Brain microvascular endothelial cell (primary cell): Measurements from ENCODE around the gene TOMM20.
A peak's percentile ranks its signal among the peaks of the same experiment; 100 is the strongest.

Experiments
- DNase-seq: peaks from one replicate; pipeline ENCODE4 v3.0.0-alpha.2; 2020
- H3K27ac ChIP-seq: fragments of 250-450 bp; sonication (Bioruptor Pico); 2 replicates; pipeline ENCODE4 v1.5.1; 2020; ENCODE audit warnings: mild to moderate bottlenecking, moderate library complexity
- H3K27me3 ChIP-seq: fragments of 250-450 bp; sonication (Bioruptor Pico); replicated peaks from 2 replicates; pipeline ENCODE4 v1.5.1; 2020; ENCODE audit warnings: mild to moderate bottlenecking
- H3K36me3 ChIP-seq: fragments of 250-450 bp; sonication (Bioruptor Pico); replicated peaks from 2 replicates; pipeline ENCODE4 v1.5.1; 2020; ENCODE audit warnings: mild to moderate bottlenecking
- H3K4me3 ChIP-seq: 2 replicates; pipeline ENCODE4 v1.5.1; 2011; ENCODE audit warnings: low read depth, mild to moderate bottlenecking, control low read depth, low read length, moderate library complexity
- in situ Hi-C: cut with HindIII; loops from 2 replicates; pipeline ENCODE4 v1.10.0; 2017; ENCODE audit warnings: low sequenced_read_pairs, low pct_ligation_motif_present
- TF ChIP-seq, protein P1 (sequence below): IDR thresholded peaks from 2 replicates; pipeline ENCODE4 v1.5.1; 2011; ENCODE audit warnings: low read depth, mild to moderate bottlenecking, moderate library complexity, low read length, control low read depth, inconsistent platforms; ENCODE audit errors: missing control alignments

Gene TOMM20

DNA sequence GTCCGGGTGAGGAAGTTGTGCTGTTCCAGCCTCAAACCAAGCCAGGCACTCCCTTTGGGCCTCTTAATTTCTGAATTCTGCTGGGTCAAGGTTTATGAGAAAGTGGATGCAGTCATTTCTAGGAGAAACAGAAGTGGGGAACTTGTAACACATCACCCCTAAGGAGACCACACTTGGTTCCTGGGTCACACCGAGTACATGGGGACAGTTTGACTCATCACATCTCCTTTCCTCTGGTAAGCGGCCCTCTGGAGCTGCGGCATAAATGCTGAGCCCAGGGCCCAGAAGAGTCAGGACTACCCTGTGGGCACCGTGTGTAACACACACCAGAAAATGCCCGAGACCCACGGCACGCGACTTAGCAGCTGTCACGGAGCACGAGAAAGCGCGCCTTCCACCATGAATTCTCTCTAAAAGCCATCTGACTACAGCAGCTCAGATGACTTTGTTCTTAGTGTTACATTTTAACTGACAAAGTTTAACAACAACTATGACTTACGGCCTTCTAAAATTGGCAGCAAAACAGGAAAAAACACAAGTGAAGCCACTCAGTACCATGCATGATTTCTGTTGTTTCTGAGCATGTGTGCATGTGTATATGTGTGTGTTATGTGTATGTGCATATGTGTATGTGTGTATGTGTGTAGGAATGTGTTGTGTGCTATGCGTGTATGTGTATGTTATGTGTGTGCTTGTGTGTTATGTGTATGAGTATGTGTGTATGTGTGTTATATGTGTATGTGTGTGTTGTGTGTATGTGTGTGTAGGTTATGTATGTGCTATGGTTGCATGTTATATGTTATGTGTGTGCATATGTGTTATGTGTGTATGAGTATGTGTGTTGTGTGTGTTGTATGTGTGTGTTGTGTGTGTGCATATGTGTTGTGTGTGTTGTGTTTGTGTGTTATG is 50.8 kb downstream of the TOMM20 start:
- no peak overlapping the region for H3K4me3 ChIP-seq
- H3K27me3 ChIP-seq: no peaks in the 10 kb centered on the region
- in situ Hi-C loops: loop anchor here (10.0 to 25.0 kb wide), 4 partner anchors 103 to 591 kb away; partner anchors contain the start of gene TARBP1
- no peaks in the 10 kb centered on the region for H3K36me3 ChIP-seq
- H3K27ac ChIP-seq: no peak overlapping the region
- TF ChIP-seq, protein P1, sequence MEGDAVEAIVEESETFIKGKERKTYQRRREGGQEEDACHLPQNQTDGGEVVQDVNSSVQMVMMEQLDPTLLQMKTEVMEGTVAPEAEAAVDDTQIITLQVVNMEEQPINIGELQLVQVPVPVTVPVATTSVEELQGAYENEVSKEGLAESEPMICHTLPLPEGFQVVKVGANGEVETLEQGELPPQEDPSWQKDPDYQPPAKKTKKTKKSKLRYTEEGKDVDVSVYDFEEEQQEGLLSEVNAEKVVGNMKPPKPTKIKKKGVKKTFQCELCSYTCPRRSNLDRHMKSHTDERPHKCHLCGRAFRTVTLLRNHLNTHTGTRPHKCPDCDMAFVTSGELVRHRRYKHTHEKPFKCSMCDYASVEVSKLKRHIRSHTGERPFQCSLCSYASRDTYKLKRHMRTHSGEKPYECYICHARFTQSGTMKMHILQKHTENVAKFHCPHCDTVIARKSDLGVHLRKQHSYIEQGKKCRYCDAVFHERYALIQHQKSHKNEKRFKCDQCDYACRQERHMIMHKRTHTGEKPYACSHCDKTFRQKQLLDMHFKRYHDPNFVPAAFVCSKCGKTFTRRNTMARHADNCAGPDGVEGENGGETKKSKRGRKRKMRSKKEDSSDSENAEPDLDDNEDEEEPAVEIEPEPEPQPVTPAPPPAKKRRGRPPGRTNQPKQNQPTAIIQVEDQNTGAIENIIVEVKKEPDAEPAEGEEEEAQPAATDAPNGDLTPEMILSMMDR: no peak
- DNase-seq: no peak

DNA sequence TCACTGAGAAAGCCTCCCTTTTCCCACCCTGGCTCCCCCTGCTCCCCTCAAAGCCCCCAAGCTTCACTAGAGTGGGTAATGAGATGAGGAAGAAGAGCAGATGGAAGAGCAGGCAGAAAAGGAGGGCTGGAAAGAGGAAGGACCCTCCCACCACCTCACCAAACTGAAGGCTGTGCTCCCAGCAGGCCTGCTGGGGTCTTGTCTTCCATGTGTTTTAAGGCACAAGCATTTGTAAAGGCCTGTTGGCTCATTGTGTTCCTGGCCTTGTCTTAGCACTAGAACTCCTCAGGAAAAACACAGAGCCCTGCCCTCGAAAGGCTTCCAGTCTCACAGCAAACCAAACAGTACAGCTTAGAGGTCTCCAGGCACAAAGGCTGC is 51.5 kb downstream of the TOMM20 start:
- in situ Hi-C loops: loop anchor here (10.0 to 25.0 kb wide), 4 partner anchors 102 to 590 kb away; partner anchors contain the start of gene TARBP1
- TF ChIP-seq, protein P1: no peak
- no peaks in the 10 kb centered on the region for H3K27me3 ChIP-seq
- no peak overlapping the region for H3K4me3 ChIP-seq
- no peak for DNase-seq
- H3K36me3 ChIP-seq: no peaks in the 10 kb centered on the region
- H3K27ac ChIP-seq: no peak overlapping the region

DNA sequence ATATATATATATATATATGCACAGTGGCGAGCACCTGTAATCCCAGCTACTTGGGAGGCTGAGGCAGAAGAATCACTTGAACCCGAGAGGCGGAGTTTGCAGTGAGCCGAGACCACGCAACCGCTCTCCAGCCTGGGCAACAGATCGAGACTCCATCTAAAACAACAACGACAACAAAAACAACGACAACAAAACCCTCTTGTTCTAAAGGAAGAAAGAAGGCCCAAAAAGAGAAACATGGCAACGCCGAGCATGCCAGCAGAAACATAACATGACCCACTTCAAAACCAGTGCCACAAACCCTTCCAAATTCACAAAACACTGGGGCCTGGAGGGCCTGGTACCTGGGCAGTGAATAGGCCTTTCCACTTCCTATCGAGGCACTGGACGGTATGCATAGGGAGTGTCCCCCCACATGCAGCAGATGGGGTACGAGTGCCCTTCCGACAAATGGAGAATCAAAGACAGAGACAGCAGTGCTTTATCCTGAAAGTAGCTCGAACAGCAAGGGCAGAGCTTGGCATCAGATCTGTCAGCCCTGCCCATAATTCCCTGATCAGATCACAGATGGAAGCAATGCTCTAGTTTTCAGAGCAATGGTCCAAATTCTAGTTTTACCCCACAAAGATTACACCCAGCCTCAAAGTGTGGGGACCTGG is 52.0 kb downstream of the TOMM20 start:
- H3K27ac ChIP-seq: no peak overlapping the region
- H3K4me3 ChIP-seq: no peak overlapping the region
- DNase-seq: no peak
- TF ChIP-seq, protein P1: no peak
- no peaks in the 10 kb centered on the region for H3K36me3 ChIP-seq
- H3K27me3 ChIP-seq: no peaks in the 10 kb centered on the region
- in situ Hi-C loops: loop anchor here (10.0 to 25.0 kb wide), 4 partner anchors 102 to 589 kb away; partner anchors contain the start of gene TARBP1

DNA sequence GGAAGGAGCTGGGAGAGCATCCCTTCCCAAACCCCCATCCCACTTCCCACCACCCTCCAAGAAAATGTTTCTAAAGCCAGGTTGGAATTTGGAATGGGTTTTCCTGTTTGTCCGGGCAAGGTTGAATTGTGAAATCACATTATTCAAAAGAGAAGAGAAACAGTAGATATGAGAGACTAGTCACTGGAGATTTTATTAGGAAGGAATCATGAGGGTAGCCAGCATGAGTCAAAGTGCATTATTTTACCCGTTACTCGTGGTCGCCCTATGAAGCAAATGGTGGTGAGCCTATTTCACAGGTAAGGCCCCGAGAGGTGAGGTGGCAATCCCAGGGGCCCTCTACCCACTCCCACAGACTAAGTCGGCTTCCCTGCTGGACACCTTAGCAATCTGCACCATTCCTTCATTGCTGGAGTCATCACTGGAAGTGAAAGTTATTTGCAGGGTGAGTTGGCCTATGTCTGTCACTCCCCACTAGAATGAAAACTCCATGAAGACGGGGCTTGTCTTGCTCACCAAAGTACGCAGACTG is 52.8 kb downstream of the TOMM20 start:
- Histone ChIP-seq H3K4me3 (peak overlapping the region; percentile 15), H3K27me3 (no peaks in the 10 kb centered on the region), H3K36me3 (no peaks in the 10 kb centered on the region), H3K27ac (peak overlapping the region; percentile 93)
- no peak for DNase-seq
- TF ChIP-seq, protein P1: peak; percentile 38
- in situ Hi-C loops: loop anchor here (10.0 to 25.0 kb wide), 4 partner anchors 101 to 589 kb away; partner anchors contain the start of gene TARBP1

DNA sequence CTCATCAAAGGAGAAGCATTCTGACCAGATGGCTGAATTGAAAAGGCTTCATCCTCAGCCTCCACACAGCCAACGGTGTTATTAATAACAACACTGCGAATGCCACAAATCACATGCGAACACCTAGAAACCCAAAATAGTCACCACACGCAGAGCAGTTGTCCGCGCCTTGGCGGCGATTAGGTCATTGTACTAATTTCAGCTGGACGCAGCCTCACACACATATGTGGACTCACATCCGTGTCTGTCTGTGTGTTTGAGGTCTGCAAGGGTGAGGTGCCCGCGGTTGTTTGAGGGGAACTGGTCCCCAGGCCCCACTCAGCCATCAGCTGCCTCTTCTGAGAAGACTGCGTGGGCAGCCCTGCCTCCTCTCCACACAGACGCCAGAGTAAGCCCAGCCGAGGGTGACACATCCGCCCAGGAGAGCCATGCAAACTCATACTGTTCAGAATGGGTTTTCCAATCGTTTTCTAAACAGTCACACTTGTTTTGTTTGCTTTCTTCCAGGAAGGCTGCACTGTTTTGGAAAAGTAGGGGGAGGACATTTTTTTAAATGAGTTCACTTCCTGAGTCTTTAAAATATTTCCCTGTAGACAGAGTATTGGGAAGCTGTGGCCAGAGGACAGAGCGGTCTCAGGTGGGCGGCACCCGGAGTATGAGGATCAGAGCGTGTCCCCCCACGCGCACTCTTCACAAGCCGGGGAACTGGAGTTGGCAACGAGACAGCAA is 53.4 kb downstream of the TOMM20 start:
- DNase-seq: peak; percentile 92
- peak overlapping the region; percentile 15 for H3K4me3 ChIP-seq
- in situ Hi-C loops: loop anchor here (10.0 to 25.0 kb wide), 4 partner anchors 100 to 588 kb away; partner anchors contain the start of gene TARBP1

More for the DNA sequence above, 53.4 kb downstream of the TOMM20 start:
- H3K36me3 ChIP-seq: no peaks in the 10 kb centered on the region
- H3K27ac ChIP-seq: peak overlapping the region; percentile 93
- no peaks in the 10 kb centered on the region for H3K27me3 ChIP-seq
- TF ChIP-seq, protein P1: no peak
